Measurements from ENCODE around the gene GPR137C. TPM values are rescaled to one million over a fixed set of nuclear protein-coding genes. Genes with fewer than 3 reads are reported as not detected.

GPR137C gene
- total RNA-seq, 1 experiment from 2014 or later: 1.2 TPM

- no peaks in the 10 kb centered on the region for H4K20me1 ChIP-seq (ENCODE audit: insufficient read depth)
- H3K4me1 ChIP-seq (replicated peaks; ENCODE audit: insufficient read depth): no peaks in the 10 kb centered on the region
- H2AFZ ChIP-seq: no peak overlapping the region
- no peaks in the 10 kb centered on the region for H3K36me3 ChIP-seq (ENCODE audit: low read depth)
- intact Hi-C loops (cut with micrococcal nuclease; ENCODE audit: unreplicated experiment): no loop called here
- no TSS peak for BruUV-seq (replicated peaks)
- no peak for DNase-seq
- H3K9me2 ChIP-seq (ENCODE audit: insufficient read depth): no peaks in the 10 kb centered on the region
- H3K27ac ChIP-seq: no peak overlapping the region
- H3K4me2 ChIP-seq: no peak overlapping the region
- H3K79me2 ChIP-seq (ENCODE audit: low read depth): no peaks in the 10 kb centered on the region
- CTCF ChIA-PET: no interaction called here
- no peaks in the 10 kb centered on the region for H3K9me3 ChIP-seq (ENCODE audit: insufficient read depth, low read depth)
- H3F3A ChIP-seq (ENCODE audit: insufficient read depth, low read depth): no peaks in the 10 kb centered on the region
- POLR2A ChIA-PET (ENCODE audit: unreplicated experiment): no interaction called here
- H3K4me3 ChIP-seq: no peak overlapping the region
- TF ChIP-seq CTCF (conservative IDR thresholded peaks at IDR 0.05) (no peak), EZH2 (IDR thresholded peaks at IDR 0.05; ENCODE audit: low read depth) (no peak)
- no peaks in the 10 kb centered on the region for H3K27me3 ChIP-seq (ENCODE audit: insufficient read depth, low read depth)
Measured at GRCh38 chr14:52531481-52531880, 21.2 kb upstream of the GPR137C start.

- BruUV-seq (replicated peaks): no TSS peak
- H3K27ac ChIP-seq: no peak overlapping the region
- ChIA-PET POLR2A (ENCODE audit: unreplicated experiment) (no interaction called here), CTCF (no interaction called here)
- intact Hi-C loops (cut with micrococcal nuclease; ENCODE audit: unreplicated experiment): no loop called here
- H3K4me1 ChIP-seq (replicated peaks; ENCODE audit: insufficient read depth): no peaks in the 10 kb centered on the region
- no peaks in the 10 kb centered on the region for H3K27me3 ChIP-seq (ENCODE audit: insufficient read depth, low read depth)
- no peaks in the 10 kb centered on the region for H3K36me3 ChIP-seq (ENCODE audit: low read depth)
- no peaks in the 10 kb centered on the region for H3K9me2 ChIP-seq (ENCODE audit: insufficient read depth)
- TF ChIP-seq EZH2 (IDR thresholded peaks at IDR 0.05; ENCODE audit: low read depth) (no peak), CTCF (conservative IDR thresholded peaks at IDR 0.05) (no peak)
- H3F3A ChIP-seq (ENCODE audit: insufficient read depth, low read depth): no peaks in the 10 kb centered on the region
- no peaks in the 10 kb centered on the region for H3K79me2 ChIP-seq (ENCODE audit: low read depth)
- no peak for DNase-seq
- H3K4me3 ChIP-seq: no peak overlapping the region
- no peaks in the 10 kb centered on the region for H3K9me3 ChIP-seq (ENCODE audit: insufficient read depth, low read depth)
- no peak overlapping the region for H2AFZ ChIP-seq
- H3K4me2 ChIP-seq: no peak overlapping the region
- no peaks in the 10 kb centered on the region for H4K20me1 ChIP-seq (ENCODE audit: insufficient read depth)
Measured at GRCh38 chr14:52536269-52536668, 16.4 kb upstream of the GPR137C start.

- no peak for DNase-seq
- ChIA-PET POLR2A (ENCODE audit: unreplicated experiment) (no interaction called here), CTCF (no interaction called here)
- Histone ChIP-seq H3K4me3 (no peak overlapping the region), H3K27me3 (ENCODE audit: insufficient read depth, low read depth) (no peaks in the 10 kb centered on the region), H2AFZ (no peak overlapping the region), H3F3A (ENCODE audit: insufficient read depth, low read depth) (no peaks in the 10 kb centered on the region), H3K27ac (no peak overlapping the region), H3K9me2 (ENCODE audit: insufficient read depth) (no peaks in the 10 kb centered on the region), H3K9me3 (ENCODE audit: insufficient read depth, low read depth) (no peaks in the 10 kb centered on the region), H4K20me1 (ENCODE audit: insufficient read depth) (no peaks in the 10 kb centered on the region), H3K4me2 (no peak overlapping the region), H3K79me2 (ENCODE audit: low read depth) (no peaks in the 10 kb centered on the region), H3K36me3 (ENCODE audit: low read depth) (no peaks in the 10 kb centered on the region), H3K4me1 (replicated peaks; ENCODE audit: insufficient read depth) (no peaks in the 10 kb centered on the region)
- BruUV-seq (replicated peaks): no TSS peak
- TF ChIP-seq EZH2 (IDR thresholded peaks at IDR 0.05; ENCODE audit: low read depth) (no peak), CTCF (conservative IDR thresholded peaks at IDR 0.05) (no peak)
- intact Hi-C loops (cut with micrococcal nuclease; ENCODE audit: unreplicated experiment): no loop called here
Measured at GRCh38 chr14:52538623-52539022, 14.0 kb upstream of the GPR137C start.

Measured in PC-9 (cell line).